Dendritic cell treated with granulocyte-macrophage colony-stimulating factor and Interleukin-4, amounts not matched to agents 40 ng/mL and 50 ng/mL, for 4 days (primary cell): ENCODE data around the gene REEP6.

Experiments
- H3K27ac Mint-ChIP-seq: one replicate; pipeline ENCODE4 v1.8.0; 2022; ENCODE audit warnings: mild to moderate bottlenecking, mixed read lengths
- H3K27me3 Mint-ChIP-seq: one replicate; pipeline ENCODE4 v1.8.0; 2022; ENCODE audit warnings: mild to moderate bottlenecking, mixed read lengths
- H3K36me3 Mint-ChIP-seq: one replicate; pipeline ENCODE4 v1.8.0; 2022; ENCODE audit warnings: low read depth, mixed read lengths
- H3K4me1 Mint-ChIP-seq: one replicate; pipeline ENCODE4 v1.8.0; 2022; ENCODE audit warnings: low read depth, mixed read lengths
- H3K4me3 Mint-ChIP-seq: one replicate; pipeline ENCODE4 v1.8.0; 2022; ENCODE audit warnings: mild to moderate bottlenecking, moderate library complexity, mixed read lengths
- H3K9me3 Mint-ChIP-seq: one replicate; pipeline ENCODE4 v1.8.0; 2022; ENCODE audit warnings: mixed read lengths
- intact Hi-C: fragments of 100-400 bp; cut with micrococcal nuclease; formaldehyde crosslinking; loops from one replicate; pipeline ENCODE4 v1.15.0; 2022

Gene REEP6

DNA sequence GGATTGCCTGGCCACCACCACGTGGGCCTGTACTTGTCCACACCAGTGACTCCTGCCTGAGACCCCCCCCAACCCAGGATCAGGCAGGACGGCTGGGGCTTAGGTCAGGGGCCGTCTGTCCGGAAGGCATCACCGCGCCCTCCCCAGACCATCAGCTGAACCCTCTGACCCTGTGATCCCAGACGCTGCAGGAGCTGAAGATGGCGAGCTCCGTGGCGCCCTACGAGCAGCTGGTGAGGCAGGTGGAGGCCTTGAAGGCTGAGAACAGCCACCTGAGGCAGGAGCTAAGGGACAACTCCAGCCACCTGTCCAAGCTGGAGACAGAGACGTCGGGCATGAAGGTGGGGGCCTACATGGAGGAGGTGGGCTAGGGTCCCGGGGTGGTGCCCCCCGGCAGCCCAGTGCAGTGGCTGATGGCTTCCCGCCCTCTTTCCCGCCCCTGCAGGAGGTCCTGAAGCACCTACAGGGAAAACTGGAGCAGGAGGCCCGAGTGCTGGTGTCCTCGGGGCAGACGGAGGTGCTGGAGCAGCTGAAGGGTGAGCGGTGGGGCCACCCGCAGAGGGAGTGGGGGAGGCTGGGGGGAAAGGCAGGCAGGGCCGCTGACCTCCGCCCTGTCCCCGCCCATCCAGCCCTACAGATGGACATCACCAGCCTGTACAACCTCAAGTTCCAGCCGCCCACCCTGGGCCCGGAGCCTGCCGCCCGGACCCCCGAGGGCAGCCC is 38.0 kb upstream of the REEP6 start:
- Mint-ChIP-seq H3K9me3 (no peaks in the 10 kb centered on the region), H3K27me3 (peaks cover 95% of the 10 kb centered on the region), H3K36me3 (no peaks in the 10 kb centered on the region), H3K4me1 (peaks cover 15% of the 10 kb centered on the region), H3K4me3 (no peak overlapping the region), H3K27ac (no peak overlapping the region)
- intact Hi-C loops = no loop called here

DNA sequence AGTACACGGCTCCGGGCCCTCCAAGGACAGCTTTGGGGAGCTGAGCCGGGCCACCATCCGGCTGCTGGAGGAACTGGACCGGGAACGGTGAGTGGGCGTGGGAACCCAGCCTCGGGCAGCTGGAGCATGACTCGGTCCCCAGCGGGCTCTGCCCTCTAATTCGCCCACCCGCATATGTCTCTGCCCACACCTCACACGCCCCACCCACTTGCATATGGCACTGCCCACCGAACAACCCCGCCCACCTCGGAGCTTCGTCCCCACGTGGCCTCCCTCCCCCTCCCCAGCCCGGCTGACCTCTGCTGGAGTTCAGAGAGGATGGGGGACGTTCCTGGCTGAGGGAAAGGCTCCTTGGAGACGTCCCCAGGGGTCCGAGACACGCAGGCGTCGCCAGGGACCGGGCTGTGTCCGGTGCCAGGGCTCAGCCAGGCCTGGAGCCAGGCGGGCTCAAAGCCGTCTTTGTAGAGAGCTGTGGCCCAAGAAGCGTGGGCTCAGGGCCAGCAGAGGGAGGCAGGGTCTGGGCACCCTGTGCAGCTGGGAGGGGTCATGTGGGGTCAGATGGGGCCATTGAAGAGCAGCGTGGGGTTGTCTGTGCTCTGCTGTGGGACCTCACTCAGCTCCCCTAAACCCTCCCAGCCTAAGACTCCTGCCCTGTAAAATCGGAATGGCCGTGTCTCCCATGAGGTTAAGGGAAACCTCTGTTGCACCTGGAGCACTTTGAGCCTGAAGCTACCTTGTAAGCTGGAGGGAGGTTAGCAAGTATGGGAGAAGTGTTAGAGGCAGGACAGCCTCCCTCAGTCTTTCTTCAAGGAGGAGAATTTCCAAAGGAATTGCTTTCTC is 37.2 kb upstream of the REEP6 start:
- H3K4me3 Mint-ChIP-seq = no peak overlapping the region
- intact Hi-C loops = no loop called here

DNA sequence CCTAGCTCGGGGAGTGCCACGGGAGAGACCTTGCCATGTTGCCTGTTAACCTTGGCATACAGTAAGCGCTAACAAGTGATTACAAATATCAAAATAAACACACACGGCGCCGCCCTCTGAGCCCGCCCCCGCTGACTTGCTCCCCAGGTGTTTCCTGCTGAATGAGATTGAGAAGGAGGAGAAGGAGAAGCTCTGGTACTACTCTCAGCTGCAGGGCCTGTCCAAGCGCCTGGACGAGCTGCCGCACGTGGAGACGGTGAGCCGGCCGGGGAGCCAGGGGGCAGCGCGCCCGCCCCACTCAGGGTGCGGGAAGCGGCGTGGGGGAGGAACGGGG is 36.0 kb upstream of the REEP6 start:
- Mint-ChIP-seq H3K9me3 (no peaks in the 10 kb centered on the region), H3K36me3 (no peaks in the 10 kb centered on the region), H3K4me1 (peaks cover 27% of the 10 kb centered on the region), H3K4me3 (no peak overlapping the region), H3K27me3 (peaks cover 93% of the 10 kb centered on the region), H3K27ac (no peak overlapping the region)
- intact Hi-C loops = no loop called here

More for the DNA sequence above, 37.2 kb upstream of the REEP6 start:
- Mint-ChIP-seq H3K4me1 (peaks cover 15% of the 10 kb centered on the region), H3K9me3 (no peaks in the 10 kb centered on the region), H3K36me3 (no peaks in the 10 kb centered on the region), H3K27me3 (peaks cover 93% of the 10 kb centered on the region), H3K27ac (no peak overlapping the region)

DNA sequence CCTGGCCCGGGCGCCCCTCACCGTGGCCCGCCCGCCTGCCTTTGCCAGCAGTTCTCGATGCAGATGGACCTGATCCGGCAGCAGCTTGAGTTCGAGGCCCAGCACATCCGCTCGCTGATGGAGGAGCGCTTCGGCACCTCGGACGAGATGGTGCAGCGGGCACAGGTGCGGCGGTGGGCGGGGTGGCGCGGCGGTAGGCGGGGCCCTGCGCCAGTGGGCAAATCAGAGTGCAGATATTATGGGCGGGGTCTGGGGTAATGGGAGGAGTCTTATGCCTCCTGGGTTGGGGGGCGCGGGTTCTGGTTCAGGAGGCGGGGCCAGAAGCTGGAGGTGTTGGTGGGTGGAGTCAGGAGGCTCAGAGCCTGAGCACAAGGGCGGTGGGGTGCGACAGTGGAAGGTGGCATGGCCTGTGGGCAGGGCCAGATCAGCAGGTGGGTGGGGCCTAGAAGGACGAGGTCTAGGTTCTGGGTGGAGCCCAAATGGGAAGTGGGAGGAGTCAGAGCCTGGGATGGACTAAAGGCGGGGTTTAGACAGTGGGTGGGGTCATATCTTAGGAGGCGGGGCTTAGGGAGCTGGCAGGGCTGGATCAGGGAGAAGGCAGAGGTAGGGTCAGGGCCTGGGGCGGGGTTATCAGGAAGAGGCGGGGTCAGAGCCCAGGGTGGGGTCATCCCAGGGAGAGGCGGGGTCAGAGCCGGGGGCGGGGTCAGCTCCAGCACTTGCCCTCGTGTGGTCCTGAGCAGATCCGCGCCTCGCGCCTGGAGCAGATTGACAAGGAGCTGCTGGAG is 35.5 kb upstream of the REEP6 start:
- peaks cover 89% of the 10 kb centered on the region for H3K27me3 Mint-ChIP-seq
- H3K4me3 Mint-ChIP-seq = no peak overlapping the region

DNA sequence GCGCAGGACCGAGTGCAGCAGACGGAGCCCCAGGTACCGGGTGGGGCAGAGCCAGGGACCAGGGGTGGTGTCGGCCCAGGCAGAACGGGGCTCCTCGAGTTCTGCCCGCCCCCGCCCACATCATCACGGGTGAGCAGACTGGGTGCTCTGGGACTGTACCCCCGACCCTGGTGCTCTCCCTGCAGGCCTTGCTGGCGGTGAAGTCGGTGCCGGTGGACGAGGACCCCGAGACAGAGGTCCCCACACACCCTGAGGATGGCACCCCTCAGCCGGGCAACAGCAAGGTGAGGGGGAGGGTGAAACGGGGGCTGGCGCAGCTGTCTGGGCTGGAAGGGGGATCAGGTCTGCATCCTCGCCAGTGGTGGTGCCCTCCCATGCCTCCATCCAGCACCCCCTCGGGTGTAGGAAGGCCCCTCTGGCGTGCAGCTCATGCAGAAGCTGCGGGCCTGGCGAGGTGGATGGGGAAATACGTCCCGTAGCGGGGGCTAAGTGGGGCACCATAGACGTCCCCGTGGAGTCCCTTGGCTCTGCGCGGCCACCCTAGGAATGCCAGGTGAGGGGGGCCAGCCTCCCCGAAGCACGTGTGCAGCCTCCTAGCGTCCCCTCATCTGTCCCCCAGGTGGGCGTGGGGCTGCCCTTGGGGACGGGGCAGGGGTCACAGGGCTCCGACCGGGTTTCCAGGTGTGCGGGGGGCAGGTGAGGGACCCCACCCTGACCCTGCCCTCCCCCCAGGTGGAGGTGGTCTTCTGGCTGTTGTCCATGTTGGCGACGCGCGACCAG is 34.7 kb upstream of the REEP6 start:
- no peak overlapping the region for H3K4me3 Mint-ChIP-seq
- intact Hi-C loops = no loop called here
- H3K4me1 Mint-ChIP-seq = peaks cover 27% of the 10 kb centered on the region
- no peaks in the 10 kb centered on the region for H3K9me3 Mint-ChIP-seq
- peaks cover 81% of the 10 kb centered on the region for H3K27me3 Mint-ChIP-seq
- H3K27ac Mint-ChIP-seq = no peak overlapping the region
- H3K36me3 Mint-ChIP-seq = peaks cover 7% of the 10 kb centered on the region

More for the DNA sequence above, 35.5 kb upstream of the REEP6 start:
- H3K36me3 Mint-ChIP-seq = no peaks in the 10 kb centered on the region
- no peaks in the 10 kb centered on the region for H3K9me3 Mint-ChIP-seq
- H3K27ac Mint-ChIP-seq = no peak overlapping the region
- peaks cover 27% of the 10 kb centered on the region for H3K4me1 Mint-ChIP-seq
- intact Hi-C loops = no loop called here

DNA sequence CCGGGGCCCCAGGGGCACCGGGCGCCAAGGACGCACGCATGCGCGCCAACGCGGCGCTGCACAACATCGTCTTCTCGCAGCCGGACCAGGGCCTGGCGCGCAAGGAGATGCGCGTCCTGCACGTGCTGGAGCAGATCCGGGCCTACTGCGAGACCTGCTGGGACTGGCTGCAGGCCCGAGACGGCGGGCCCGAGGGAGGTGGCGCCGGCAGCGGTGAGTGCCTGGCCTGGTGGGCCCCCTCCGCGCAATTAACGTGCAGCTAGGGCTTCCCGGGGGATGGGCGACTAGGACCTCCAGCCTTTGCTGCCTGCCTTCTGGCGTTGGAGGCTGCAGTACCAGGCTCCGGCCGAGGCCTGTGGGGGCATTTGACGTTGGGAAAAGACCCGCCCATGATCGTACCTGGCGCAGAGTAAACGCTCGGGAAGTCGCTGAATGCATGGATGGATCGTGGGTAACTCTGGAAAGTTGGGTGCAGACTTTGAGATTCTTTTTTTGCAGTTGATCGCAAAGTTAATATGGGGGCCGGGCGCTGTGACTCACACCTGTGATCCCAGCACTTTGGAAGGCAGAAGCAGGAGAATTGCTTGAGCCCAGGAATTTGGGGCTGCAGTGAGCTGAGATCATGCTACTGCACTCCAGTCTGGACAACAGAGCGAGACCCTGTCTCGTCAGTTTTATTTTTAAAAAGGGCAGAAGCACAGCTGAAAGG is 33.8 kb upstream of the REEP6 start:
- Mint-ChIP-seq H3K27me3 (peaks cover 73% of the 10 kb centered on the region), H3K27ac (no peak overlapping the region), H3K9me3 (no peaks in the 10 kb centered on the region), H3K36me3 (peaks cover 7% of the 10 kb centered on the region), H3K4me1 (peaks cover 27% of the 10 kb centered on the region), H3K4me3 (no peak overlapping the region)
- intact Hi-C loops = no loop called here

DNA sequence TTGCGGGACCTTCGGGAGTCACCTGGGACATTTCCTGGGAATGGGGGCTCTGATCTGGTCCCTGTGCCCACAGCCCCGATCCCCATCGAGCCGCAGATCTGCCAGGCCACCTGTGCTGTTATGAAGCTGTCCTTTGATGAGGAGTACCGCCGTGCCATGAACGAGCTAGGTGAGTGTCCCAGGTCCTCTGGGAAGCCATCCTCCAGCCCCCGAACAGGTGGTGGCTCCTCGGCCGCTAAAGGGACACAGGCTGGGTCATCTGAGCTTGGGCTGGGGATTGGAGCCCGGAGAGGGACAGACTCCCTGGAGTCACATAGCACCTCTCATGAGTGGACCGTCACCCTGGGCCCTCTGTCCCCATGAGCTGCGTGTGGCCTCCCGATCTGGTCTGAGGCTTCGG is 33.1 kb upstream of the REEP6 start:
- intact Hi-C loops = no loop called here
- H3K9me3 Mint-ChIP-seq = no peaks in the 10 kb centered on the region
- H3K4me1 Mint-ChIP-seq = peaks cover 27% of the 10 kb centered on the region
- no peak overlapping the region for H3K27ac Mint-ChIP-seq
- H3K36me3 Mint-ChIP-seq = peaks cover 7% of the 10 kb centered on the region
- no peak overlapping the region for H3K4me3 Mint-ChIP-seq
- H3K27me3 Mint-ChIP-seq = peaks cover 66% of the 10 kb centered on the region

DNA sequence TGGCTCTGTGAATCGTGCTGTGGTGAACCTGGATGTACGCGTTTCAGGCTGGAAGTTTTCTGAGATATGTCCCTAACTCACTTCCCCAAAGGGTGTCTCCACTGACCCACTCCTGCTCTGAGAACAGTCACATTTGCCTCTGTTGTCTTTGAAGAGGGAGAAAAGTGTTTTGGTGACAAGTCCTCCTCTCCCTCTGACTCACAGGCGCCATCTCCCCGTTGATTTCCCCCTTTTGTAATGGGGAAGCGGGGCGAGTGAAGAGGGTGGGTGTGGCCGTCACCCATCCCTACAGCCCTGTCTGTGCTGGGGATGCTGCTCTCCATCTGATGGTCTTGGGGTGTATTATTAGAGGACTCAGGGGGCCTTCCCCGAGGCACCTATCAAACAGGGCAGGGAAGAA is 31.5 kb upstream of the REEP6 start:
- Mint-ChIP-seq H3K27me3 (peaks cover 53% of the 10 kb centered on the region), H3K4me3 (no peak overlapping the region), H3K27ac (no peak overlapping the region), H3K9me3 (no peaks in the 10 kb centered on the region), H3K4me1 (peaks cover 21% of the 10 kb centered on the region), H3K36me3 (peaks cover 7% of the 10 kb centered on the region)
- intact Hi-C loops = no loop called here

DNA sequence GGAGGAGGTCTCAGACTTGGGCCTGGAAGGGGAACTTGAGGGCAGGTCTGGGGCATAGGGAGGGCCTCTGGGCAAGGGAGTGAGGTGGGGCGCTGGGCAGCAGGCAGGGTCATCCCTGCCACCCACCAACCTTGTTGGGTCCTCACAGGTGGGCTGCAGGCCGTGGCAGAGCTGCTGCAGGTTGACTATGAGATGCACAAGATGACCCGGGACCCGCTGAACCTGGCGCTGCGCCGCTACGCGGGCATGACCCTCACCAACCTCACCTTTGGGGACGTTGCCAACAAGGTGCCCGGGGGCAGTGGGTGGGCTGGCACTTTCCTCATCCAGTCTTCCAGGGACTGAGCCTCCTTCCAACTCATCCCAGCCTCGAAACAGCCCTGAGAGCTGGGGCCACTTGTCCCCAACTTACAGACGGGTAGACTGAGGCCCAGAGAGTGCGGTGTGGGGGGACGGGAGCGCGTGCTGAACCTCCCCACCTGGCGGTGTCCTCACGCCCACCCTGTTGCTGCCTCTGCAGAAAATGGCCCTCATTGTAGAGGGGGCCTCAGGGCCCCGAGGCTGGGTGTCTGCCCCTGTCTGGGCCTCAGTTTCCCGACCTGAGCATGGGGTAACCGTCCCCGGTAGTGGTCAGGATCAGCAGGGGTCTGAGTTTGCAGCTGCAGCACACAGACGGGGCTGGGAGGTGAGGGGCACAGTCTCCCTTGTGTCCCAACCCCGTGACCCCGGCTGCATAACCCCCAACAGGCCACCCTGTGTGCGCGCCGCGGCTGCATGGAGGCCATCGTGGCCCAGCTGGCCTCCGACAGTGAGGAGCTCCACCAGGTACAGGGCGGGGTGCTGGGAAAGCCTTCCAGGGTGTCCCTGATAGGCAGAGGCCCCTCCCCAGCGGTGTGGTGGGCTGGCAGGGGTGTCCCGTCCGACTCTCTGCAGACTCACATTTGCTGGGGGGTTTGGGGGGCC is 30.7 kb upstream of the REEP6 start:
- Mint-ChIP-seq H3K9me3 (no peaks in the 10 kb centered on the region), H3K27ac (no peak overlapping the region), H3K27me3 (peaks cover 51% of the 10 kb centered on the region), H3K4me3 (no peak overlapping the region), H3K4me1 (peaks cover 20% of the 10 kb centered on the region), H3K36me3 (peaks cover 7% of the 10 kb centered on the region)
- intact Hi-C loops = no loop called here

DNA sequence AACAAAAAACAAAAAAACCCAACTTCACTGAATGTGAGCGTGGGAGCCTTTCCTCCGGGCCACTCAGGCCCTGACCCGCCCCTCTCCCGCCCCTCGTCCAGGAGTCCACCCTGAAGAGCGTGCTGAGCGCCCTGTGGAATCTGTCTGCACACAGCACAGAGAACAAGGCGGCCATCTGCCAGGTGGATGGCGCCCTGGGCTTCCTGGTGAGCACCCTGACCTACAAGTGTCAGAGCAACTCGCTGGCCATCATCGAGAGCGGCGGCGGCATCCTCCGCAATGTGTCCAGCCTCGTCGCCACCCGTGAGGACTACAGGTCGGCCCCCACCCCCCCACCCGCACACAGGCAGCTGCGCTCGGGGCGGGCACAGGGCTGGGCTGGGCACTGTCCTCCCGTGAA is 29.1 kb upstream of the REEP6 start:
- peaks cover 46% of the 10 kb centered on the region for H3K27me3 Mint-ChIP-seq
- peaks cover 7% of the 10 kb centered on the region for H3K36me3 Mint-ChIP-seq
- H3K4me3 Mint-ChIP-seq = no peak overlapping the region
- intact Hi-C loops = no loop called here
- no peaks in the 10 kb centered on the region for H3K9me3 Mint-ChIP-seq
- peaks cover 12% of the 10 kb centered on the region for H3K4me1 Mint-ChIP-seq
- no peak overlapping the region for H3K27ac Mint-ChIP-seq

DNA sequence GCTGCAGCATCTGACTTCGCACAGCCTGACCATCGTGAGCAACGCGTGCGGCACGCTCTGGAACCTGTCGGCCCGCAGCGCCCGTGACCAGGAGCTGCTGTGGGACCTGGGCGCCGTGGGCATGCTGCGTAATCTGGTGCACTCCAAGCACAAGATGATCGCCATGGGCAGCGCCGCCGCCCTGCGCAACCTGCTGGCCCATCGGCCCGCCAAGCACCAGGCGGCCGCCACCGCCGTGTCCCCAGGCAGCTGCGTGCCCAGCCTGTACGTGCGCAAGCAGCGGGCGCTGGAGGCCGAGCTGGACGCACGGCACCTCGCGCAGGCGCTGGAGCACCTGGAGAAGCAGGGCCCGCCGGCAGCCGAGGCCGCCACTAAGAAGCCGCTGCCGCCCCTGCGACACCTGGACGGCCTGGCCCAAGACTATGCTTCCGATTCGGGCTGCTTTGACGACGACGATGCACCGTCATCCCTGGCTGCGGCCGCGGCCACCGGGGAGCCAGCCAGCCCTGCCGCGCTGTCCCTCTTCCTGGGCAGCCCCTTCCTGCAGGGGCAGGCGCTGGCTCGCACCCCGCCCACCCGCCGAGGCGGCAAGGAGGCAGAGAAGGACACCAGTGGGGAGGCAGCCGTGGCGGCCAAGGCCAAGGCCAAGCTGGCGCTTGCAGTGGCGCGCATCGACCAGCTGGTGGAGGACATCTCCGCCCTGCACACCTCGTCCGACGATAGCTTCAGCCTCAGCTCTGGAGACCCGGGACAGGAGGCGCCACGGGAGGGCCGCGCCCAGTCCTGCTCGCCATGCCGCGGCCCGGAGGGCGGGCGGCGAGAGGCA is 25.6 kb upstream of the REEP6 start:
- intact Hi-C loops = no loop called here
- H3K9me3 Mint-ChIP-seq = no peaks in the 10 kb centered on the region

DNA sequence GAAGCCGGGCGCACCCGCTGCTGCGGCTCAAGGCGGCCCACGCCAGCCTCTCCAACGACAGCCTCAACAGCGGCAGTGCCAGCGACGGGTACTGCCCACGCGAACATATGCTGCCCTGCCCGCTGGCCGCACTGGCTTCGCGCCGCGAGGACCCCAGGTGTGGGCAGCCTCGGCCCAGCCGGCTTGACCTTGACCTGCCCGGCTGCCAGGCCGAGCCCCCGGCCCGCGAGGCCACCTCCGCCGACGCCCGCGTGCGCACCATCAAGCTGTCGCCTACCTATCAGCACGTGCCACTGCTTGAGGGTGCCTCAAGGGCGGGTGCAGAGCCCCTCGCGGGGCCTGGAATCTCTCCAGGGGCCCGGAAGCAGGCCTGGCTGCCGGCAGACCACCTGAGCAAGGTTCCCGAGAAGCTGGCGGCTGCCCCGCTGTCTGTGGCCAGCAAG is 24.9 kb upstream of the REEP6 start:
- Mint-ChIP-seq H3K4me1 (peaks cover 8% of the 10 kb centered on the region), H3K36me3 (peaks cover 3% of the 10 kb centered on the region)
- intact Hi-C loops = no loop called here

More for the DNA sequence above, 25.6 kb upstream of the REEP6 start:
- Mint-ChIP-seq H3K27me3 (peaks cover 39% of the 10 kb centered on the region), H3K27ac (no peak overlapping the region), H3K4me3 (no peak overlapping the region), H3K4me1 (peaks cover 7% of the 10 kb centered on the region), H3K36me3 (peaks cover 7% of the 10 kb centered on the region)

More for the DNA sequence above, 24.9 kb upstream of the REEP6 start:
- Mint-ChIP-seq H3K27ac (no peak overlapping the region), H3K9me3 (no peaks in the 10 kb centered on the region), H3K27me3 (peaks cover 44% of the 10 kb centered on the region), H3K4me3 (no peak overlapping the region)
